K562 (cell line): ENCODE results near the gene RMC1. TPM values are rescaled to one million over a fixed set of nuclear protein-coding genes. Genes with fewer than 3 reads are reported as not detected.

ENCODE experiments used
- BACH1 ChIP-seq: fragments of 200-800 bp; sonication (Bioruptor generic); IDR thresholded peaks from 2 replicates; pipeline ENCODE4 v1.6.1; 2016; ENCODE audit warnings: missing genetic modification characterization, missing compliant biosample characterization
- CHD4 ChIP-seq: fragments of 200-600 bp; sonication (generic); IDR thresholded peaks from 3 replicates; pipeline ENCODE4 v1.6.1; 2012; ENCODE audit warnings: low read depth, mild to moderate bottlenecking, mixed read lengths, low read length, inconsistent platforms; ENCODE audit not compliant: insufficient read depth, insufficient replicate concordance, poor library complexity, severe bottlenecking
- RCOR1 ChIP-seq, 2 experiments: IDR thresholded peaks; 2 replicates each; pipeline ENCODE4 v1.6.1; 2012; ENCODE audit warnings: low read depth in 2 of 2, low read length in 2 of 2, borderline replicate concordance in 1 of 2, improper control_type of control experiment in 1 of 2
- ZNF57 ChIP-seq: fragments of 450-650 bp; formaldehyde crosslinking; IDR thresholded peaks from 2 replicates; pipeline ENCODE4 v1.4.0; 2020; ENCODE audit warnings: mild to moderate bottlenecking, moderate library complexity
- ZNF586 ChIP-seq: fragments of 450-650 bp; formaldehyde crosslinking; conservative IDR thresholded peaks from 2 replicates; pipeline ENCODE4 v1.4.0; 2020; ENCODE audit warnings: mild to moderate bottlenecking, moderate library complexity
- ZNF785 ChIP-seq: fragments of 250-450 bp; sonication (Bioruptor Pico); IDR thresholded peaks from 2 replicates; pipeline ENCODE4 v1.4.0; 2020; ENCODE audit warnings: mild to moderate bottlenecking
- polyA plus RNA-seq, 8 experiments: library from polyadenylated mRNA; depleted of rRNA in 4 of 8; stranded (reverse) in 5 of 8; unstranded in 3 of 8; fragments of >200 nt; fragmentation: Nextera tagmentation in 2 of 8; fragmentation: Illumina TruSeq in 1 of 8; extraction: Ambion mirVana in 2 of 8; extraction: Trizol in 1 of 8; gene quantifications; 2 replicates each; pipeline versions ENCODE4 v1.2.1 to v1.2.3, GENCODE V29; 2011 to 2014; ENCODE audit warnings: inconsistent platforms in 1 of 8, missing spikeins in 1 of 8
- total RNA-seq, 7 experiments: library from RNA; depleted of rRNA in 6 of 7; stranded (reverse); fragments of >200 nt in 6 of 7; fragmentation: Illumina TruSeq in 2 of 7; extraction: Trizol in 2 of 7; gene quantifications; 2 replicates each; pipeline versions ENCODE4 v1.2.1 to v1.2.3, GENCODE V29; 2011 to 2021; ENCODE audit warnings: low replicate concordance in 1 of 7
- TF ChIP-seq, protein P1 (sequence below): IDR thresholded peaks from 2 replicates; pipeline ENCODE4 v1.6.1; 2012; ENCODE audit warnings: low read depth, low read length, improper control_type of control experiment, borderline replicate concordance
- TF ChIP-seq, protein P2 (sequence below): fragments of 250-450 bp; sonication (Bioruptor Pico); IDR thresholded peaks from 2 replicates; pipeline ENCODE4 v1.8.0; 2021; ENCODE audit warnings: mild to moderate bottlenecking, moderate library complexity
- TF ChIP-seq, protein P3 (sequence below), 2 experiments: fragments of 450-650 bp; IDR thresholded peaks; 2 replicates each; pipeline ENCODE4 v1.6.1; 2016; ENCODE audit warnings: mild to moderate bottlenecking in 2 of 2, borderline replicate concordance in 1 of 2, low read depth in 1 of 2, moderate library complexity in 1 of 2
- TF ChIP-seq, protein P4 (sequence below), 2 experiments: fragments of 150-350 bp in 1 of 2; IDR thresholded peaks; 2 replicates each; pipeline ENCODE4 v1.6.1; 2012 to 2016; ENCODE audit warnings: low read depth in 2 of 2, low read length in 2 of 2, mild to moderate bottlenecking in 1 of 2, moderate library complexity in 1 of 2

RMC1 gene
- total and polyA plus RNA-seq, 9 of the 15 experiments (the other 6 are each of a cell fraction or from before 2014, with no cell fraction given), result 7.5 to 42.4 (median 35.5) TPM

DNA sequence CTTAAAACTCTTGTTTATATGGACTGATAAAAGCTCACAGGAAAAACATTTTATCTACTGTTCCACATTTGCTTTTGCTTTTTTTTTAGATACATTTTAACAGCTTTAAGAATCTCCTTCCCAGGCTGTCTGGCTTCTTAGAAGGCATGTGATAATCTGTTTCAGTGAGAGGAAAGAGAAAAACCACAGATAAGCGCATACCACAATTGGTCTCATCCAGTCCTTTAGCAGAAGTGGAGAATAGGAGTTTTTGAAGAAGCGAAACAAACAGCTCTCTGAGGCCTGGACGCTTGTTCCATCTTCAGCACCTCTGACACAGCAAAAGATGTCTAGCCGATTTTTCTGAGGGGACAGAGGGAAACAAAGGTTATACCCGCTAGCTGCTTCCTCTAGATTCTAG is 37.6 kb downstream of the RMC1 start (continued):
- TF ChIP-seq, protein P1, sequence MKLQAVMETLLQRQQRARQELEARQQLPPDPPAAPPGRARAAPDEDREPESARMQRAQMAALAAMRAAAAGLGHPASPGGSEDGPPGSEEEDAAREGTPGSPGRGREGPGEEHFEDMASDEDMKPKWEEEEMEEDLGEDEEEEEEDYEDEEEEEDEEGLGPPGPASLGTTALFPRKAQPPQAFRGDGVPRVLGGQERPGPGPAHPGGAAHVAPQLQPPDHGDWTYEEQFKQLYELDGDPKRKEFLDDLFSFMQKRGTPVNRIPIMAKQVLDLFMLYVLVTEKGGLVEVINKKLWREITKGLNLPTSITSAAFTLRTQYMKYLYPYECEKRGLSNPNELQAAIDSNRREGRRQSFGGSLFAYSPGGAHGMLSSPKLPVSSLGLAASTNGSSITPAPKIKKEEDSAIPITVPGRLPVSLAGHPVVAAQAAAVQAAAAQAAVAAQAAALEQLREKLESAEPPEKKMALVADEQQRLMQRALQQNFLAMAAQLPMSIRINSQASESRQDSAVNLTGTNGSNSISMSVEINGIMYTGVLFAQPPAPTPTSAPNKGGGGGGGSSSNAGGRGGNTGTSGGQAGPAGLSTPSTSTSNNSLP, result no peak
- TF ChIP-seq, protein P2, sequence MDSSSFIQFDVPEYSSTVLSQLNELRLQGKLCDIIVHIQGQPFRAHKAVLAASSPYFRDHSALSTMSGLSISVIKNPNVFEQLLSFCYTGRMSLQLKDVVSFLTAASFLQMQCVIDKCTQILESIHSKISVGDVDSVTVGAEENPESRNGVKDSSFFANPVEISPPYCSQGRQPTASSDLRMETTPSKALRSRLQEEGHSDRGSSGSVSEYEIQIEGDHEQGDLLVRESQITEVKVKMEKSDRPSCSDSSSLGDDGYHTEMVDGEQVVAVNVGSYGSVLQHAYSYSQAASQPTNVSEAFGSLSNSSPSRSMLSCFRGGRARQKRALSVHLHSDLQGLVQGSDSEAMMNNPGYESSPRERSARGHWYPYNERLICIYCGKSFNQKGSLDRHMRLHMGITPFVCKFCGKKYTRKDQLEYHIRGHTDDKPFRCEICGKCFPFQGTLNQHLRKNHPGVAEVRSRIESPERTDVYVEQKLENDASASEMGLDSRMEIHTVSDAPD, result no peak
- TF ChIP-seq, protein P3, sequence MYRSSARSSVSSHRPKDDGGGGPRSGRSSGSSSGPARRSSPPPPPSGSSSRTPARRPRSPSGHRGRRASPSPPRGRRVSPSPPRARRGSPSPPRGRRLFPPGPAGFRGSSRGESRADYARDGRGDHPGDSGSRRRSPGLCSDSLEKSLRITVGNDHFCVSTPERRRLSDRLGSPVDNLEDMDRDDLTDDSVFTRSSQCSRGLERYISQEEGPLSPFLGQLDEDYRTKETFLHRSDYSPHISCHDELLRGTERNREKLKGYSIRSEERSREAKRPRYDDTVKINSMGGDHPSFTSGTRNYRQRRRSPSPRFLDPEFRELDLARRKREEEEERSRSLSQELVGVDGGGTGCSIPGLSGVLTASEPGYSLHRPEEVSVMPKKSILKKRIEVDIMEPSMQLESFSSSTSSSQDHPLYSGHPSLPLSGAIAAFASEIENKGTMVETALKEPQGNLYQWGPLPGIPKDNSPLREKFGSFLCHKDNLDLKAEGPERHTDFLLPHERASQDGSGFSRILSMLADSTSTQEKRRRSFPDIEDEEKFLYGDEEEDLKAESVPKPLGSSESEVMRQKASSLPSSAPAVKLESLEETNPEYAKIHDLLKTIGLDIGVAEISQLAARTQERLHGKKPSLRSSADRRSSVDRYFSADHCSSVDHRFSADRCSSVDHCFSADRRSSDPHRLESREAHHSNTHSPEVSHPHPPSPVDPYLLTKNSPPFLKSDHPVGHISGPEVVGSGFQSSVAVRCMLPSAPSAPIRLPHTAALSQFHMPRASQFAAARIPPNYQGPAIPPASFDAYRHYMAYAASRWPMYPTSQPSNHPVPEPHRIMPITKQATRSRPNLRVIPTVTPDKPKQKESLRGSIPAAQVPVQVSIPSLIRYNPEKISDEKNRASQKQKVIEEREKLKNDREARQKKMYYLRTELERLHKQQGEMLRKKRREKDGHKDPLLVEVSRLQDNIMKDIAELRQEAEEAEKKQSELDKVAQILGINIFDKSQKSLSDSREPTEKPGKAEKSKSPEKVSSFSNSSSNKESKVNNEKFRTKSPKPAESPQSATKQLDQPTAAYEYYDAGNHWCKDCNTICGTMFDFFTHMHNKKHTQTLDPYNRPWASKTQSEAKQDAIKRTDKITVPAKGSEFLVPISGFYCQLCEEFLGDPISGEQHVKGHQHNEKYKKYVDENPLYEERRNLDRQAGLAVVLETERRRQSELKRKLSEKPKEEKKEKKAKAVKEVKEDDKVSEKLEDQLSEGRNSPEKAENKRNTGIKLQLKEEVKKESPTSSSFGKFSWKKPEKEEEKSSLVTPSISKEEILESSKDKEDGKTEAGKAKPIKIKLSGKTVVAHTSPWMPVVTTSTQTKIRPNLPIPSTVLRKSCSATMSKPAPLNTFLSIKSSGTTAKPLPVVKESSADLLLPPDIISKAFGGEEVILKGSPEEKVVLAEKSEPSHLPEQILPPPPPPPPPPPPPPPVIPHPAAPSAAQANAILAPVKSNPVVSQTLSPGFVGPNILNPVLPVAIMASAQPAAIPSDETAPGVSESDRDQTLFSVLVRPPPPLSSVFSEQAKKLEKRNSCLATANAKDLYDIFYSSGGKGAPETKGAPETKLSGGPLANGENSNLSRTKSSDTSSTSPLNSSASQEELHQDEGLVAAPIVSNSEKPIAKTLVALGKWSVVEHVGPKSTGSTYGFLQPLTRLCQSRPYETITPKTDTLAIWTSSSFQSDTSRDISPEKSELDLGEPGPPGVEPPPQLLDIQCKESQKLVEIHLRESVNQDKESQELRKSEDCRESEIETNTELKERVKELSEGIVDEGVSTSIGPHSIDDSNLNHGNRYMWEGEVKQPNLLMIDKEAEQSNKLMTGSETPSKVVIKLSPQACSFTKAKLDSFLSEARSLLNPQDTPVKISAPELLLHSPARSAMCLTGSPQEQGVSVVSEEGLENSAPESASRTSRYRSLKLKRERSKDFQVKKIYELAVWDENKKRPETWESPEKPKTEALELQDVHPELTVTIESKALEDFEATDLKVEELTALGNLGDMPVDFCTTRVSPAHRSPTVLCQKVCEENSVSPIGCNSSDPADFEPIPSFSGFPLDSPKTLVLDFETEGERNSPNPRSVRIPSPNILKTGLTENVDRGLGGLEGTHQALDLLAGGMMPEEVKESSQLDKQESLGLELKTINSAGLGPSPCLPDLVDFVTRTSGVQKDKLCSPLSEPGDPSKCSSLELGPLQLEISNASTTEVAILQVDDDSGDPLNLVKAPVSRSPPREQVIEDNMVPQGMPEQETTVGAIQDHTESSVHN (IDR thresholded peaks at IDR 0.05; ENCODE audit: borderline replicate concordance in 1 of 2, low read depth in 1 of 2), result no peak
- TF ChIP-seq ZNF785 (CRISPR knock-in tag) (no peak), RCOR1 (IDR thresholded peaks at IDR 0.05; ENCODE audit: borderline replicate concordance in 1 of 2, low read depth in 2 of 2, low read length in 2 of 2) (peak; percentile 40 to 98; a peak in 3 of 4 replicates), ZNF57 (no peak), ZNF586 (CRISPR knock-in tag) (no peak), CHD4 (no peak), BACH1 (tag) (peak; percentile 71; the same call in 1 of the 2 replicates)
- TF ChIP-seq, protein P4, sequence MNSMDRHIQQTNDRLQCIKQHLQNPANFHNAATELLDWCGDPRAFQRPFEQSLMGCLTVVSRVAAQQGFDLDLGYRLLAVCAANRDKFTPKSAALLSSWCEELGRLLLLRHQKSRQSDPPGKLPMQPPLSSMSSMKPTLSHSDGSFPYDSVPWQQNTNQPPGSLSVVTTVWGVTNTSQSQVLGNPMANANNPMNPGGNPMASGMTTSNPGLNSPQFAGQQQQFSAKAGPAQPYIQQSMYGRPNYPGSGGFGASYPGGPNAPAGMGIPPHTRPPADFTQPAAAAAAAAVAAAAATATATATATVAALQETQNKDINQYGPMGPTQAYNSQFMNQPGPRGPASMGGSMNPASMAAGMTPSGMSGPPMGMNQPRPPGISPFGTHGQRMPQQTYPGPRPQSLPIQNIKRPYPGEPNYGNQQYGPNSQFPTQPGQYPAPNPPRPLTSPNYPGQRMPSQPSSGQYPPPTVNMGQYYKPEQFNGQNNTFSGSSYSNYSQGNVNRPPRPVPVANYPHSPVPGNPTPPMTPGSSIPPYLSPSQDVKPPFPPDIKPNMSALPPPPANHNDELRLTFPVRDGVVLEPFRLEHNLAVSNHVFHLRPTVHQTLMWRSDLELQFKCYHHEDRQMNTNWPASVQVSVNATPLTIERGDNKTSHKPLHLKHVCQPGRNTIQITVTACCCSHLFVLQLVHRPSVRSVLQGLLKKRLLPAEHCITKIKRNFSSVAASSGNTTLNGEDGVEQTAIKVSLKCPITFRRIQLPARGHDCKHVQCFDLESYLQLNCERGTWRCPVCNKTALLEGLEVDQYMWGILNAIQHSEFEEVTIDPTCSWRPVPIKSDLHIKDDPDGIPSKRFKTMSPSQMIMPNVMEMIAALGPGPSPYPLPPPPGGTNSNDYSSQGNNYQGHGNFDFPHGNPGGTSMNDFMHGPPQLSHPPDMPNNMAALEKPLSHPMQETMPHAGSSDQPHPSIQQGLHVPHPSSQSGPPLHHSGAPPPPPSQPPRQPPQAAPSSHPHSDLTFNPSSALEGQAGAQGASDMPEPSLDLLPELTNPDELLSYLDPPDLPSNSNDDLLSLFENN (IDR thresholded peaks at IDR 0.05; ENCODE audit: low read depth in 2 of 2, low read length in 2 of 2), result no peak
